Middle frontal gyrus (tissue), 1 donor: ENCODE results near the gene TNIP2.

ENCODE experiments used
- DNase-seq: peaks from one replicate; pipeline ENCODE4 v3.0.0-alpha.2; 2015; ENCODE audit warnings: low spot score; ENCODE audit errors: extremely low spot score

TNIP2 gene

DNA sequence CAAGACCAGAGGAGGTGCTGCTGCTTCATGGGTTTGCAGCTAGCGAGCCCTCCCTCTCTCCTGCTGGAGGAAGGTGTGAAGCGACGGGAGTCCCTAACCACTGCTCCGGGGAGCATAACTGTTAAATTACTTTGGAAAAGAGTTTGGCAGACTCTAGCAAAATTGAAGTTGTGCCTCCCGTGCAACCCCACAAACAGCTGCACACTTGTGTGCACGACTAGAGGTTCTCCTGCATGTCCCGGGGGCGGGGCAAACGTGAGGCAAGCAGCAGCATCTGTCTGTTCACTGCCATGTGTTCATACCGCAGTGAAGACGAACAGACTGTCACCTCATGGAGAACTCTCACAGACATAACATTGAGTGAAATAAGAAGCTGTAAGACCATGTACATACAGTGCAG, 34.5 kb downstream of the TNIP2 start:
- no peak for DNase-seq

DNA sequence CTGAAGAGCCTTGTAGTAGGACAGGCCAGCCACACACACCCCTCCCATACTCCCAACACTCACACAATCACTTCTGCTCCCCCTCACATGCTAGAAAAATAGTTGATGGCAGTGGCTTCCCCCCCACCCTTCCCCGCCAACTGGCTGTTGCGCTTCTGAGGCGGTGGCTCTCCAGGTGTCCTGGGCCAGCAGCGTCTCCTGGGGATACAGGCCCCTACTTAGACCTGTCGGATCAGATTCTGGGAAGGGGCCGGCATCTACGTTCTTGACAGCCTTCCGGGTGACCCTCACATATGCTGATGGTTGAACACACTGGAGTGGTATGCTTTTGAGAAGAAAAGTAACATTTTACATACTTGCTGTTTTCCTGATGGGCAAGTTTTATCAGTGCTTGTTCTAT, 39.9 kb downstream of the TNIP2 start:
- DNase-seq, result no peak

DNA sequence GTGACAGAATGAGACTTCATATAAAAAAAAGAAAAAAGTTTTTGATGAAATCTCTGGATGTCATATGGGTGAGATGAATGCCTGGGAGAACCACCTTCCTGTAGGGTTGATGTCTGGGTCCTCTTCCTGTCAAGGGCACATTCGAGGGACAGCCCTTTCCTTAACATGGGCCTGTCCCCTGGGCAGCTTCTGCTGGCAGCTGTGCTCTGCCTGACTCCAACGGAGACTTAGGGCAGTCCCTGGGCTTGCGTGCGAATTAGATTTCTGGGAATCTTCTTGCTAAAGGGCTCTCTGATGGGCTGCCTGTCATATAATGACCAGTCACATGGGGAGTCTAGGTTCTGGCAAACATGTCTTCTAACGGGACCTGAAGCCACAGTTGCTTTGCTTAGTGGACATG, 40.7 kb downstream of the TNIP2 start:
- DNase-seq, result no peak

DNA sequence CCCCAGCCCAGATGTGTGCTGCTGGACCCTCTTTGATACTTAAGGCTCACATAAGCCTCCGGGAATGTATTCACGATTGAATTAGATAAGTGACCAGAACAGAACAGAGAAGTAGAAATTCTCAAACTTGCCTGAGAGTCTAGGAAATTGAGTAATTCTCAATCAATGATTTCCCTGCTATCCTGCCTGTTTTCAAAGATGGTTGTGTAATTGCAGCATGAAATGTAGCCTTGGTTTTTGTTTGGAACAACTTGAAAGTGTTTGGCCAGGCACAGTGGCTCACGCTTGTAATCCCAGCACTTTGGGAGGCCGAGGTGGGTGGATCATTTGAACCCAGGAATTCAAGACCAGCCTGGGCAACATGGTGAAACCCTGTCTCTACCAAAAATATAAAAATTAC, 41.2 kb downstream of the TNIP2 start:
- no peak for DNase-seq

DNA sequence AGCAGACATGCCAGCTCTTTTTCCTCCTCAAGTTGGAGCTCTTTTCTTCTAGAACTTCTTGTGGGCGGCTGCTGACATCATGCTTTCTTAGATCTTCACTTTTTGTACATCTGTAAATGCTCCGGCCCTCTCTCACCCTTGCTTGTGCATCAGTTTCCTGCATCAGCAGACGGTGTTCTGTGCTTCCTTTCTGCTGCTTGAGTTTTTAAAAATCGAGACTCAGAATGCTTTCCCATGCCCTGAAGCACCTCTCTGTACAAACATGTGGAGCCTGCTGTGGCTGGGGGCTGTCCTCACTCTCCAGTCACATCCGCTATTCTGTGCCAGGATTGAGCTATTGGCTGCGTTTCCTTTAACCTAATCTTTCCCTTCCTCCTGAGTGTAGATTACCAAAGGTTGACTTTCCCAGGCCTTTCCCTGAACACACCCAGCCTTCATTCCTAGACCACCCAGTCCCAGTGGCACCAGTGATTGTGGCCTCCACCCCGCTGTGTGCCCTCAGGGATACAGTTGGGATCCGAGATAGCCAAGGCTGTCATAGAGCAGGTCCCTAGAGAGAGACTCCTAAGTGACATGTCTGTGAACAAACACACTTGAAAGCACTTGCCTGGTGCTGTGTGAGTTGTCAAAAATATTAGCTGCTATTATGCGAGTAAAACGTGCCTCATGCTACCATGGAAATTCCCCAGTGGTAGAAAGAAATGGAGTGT, 41.9 kb downstream of the TNIP2 start:
- DNase-seq, result no peak

DNA sequence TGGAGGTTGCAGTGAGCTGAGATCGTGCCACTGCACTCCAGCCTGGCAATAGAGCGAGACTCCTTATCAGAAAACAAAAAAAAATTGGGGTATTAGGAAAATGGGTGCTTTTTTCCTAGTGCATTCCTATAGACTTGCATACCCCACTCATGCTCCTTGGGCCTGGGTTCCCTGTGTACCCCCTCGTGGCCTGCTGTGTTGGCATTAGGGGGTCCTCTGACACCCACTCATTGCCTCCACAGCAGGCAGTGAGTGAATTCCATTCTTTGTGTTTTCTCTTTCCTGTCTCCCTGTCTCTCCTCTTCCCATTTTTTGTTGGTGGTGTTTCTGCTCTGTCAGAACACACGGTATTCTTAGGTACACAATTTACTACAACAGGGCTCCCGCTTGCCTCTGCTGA, 42.8 kb downstream of the TNIP2 start:
- DNase-seq, result no peak

DNA sequence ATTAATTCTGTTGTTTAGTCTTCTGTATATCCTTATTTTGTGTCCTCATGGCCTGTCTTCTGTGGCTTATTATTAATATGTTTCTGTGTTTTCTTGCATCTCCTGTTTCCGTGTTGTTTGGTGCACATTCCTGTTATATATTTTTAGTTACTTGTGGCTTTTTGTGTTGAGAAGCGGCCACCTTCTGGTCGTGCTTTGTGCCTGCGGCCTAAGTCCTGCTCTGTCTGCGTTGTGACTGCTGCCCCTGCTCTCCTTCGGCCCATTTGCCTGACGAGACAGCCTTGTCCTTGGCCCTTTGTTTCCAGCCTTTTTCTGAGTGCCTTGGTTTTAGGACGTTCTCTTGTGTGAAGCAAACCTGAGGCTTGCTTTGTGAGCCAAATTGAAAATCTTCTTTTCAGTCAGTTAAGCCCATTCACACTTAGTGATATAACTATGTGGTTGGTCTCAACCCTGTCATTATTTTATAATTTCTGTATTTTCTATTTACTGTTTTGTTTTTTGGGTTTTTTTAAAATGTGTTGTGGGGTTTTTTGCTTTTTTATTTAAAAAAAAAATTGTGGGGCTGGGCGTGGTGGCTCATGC, 43.8 kb downstream of the TNIP2 start:
- no peak for DNase-seq

DNA sequence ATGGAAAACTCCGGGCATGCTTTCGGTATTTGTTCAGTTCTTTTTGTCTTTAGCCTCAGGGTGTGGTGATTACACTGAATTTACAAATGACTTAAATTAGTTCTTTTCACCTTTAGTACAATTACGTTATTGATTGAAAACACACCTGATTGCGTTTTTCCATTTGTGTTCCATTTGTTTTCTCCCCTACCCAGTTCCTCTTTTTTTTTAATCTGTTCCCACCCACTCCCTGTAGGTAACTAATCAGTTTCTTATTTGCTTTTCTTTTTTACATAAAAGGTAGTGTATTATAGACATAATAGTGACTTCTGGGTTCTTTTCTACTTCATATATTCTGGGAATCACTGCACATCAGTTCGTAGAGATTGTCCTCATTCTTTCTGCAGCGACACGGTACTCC, 53.4 kb downstream of the TNIP2 start:
- no peak for DNase-seq

DNA sequence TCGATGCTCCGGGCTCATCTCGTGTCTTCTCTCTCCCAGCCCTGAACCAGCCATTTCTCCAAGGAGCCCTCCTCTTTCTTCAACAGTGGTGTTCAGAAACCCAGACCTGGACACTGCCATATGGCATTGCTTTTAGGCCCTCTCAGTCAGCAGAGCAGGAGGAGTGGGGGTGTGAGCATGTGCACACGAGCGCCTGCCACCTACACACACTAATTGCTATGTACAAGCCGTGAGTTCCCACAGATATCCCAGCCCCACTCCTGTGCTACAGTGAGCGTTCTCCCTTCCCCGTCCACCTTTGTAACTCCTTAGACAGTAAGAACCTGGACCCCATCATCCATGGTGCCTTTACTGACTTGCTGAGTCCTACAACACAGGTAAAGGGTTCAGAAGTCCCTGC, 53.8 kb downstream of the TNIP2 start:
- DNase-seq, result no peak

DNA sequence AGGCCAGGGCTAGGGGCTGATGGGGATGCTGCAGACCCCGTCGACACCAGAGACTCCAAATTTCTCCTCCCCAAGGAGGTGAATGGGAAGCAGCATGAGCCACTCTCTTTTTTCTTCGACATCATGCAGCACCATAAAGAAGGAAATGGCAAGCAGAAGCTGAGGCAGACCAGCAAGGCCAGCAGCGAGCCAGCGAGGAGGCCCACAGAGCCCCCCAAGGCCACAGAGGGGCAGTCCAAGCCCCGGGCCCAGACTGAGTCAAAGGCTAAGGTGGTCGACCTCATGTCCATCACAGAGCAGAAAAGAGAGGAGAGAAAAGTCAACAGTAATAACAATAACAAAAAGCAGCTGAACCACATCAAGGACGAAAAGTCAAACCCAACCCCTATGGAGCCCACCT, 56.1 kb downstream of the TNIP2 start:
- DNase-seq, result no peak

DNA sequence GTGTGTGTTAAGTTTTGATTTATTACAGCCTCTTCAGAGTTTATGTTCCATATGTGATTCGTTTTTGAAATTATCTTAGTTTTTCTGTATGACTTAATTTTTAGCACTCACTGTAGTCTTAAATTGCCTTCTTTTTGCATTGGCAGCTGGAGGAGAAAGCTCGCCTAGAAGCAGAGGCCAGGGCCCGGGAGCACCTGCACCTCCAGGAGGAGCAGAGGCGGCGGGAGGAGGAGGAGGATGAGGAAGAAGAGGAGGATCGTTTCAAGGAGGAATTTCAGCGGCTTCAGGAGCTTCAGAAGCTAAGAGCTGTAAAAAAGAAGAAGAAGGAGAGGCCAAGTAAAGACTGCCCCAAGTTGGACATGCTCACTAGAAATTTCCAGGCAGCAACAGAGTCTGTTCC, 56.6 kb downstream of the TNIP2 start:
- no peak for DNase-seq

DNA sequence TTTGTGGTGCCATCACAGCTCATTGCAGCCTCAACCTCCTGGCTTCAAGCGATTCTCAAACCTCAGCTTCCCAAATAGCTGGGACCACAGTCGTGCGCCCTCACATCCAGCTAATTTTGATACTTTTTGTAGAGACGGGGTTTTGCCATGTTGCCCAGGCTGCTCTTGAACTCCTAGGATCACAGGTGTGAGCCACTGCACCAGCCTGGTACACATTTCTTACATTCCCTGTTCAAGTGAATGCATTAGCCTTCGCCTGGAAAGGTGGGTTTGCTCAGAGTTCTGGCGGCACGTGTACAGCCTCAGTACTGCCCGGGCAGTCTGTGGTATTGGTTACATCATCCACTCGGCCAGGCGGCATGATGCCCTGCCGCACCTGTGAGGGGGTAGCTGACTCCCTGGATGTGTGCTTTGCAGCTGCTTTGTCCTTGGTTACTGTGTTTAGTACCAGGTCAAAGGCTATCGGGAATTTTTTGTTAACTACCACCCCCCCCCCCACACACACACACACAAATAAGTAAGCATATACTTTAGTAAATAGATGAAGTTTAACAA, 57.1 kb downstream of the TNIP2 start:
- no peak for DNase-seq

DNA sequence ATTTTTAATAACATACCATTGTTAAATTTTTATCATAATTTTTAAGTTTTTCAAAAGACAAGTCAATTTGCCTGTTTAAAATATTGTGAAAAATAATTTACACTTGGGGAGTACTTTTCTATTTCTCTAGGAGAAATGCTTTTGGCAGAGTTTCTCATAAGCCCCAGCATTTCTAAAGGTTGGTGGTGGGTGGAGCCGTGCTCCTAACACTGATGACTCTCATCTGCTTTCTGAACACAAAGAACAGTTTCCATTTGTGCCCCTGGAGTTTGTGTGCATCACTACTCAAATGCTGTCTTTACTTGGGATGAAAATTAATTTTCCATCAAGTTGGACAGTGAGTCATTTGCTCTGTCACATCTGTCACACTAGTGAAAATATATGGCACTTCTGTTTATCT, 57.6 kb downstream of the TNIP2 start:
- no peak for DNase-seq

DNA sequence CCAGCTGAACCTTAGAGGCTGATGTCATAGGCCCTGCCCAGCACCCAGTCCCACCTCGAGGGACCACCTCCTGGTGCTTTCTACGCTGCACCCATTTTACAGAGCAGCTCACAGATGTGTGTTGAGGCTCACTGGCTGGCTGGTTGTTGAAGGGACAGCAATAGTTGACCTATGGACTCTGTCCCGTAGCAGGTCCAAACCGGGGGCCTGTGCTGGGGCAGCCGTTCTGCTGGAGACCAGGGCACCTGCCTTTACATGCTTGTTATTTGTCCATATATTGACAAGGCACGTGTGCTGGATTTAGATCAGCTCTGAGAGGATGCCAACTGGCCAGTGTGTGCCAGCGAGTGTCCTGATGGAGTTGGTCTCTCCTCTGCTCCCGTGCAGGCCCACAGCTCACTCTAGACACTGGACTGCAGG, 58.1 kb downstream of the TNIP2 start:
- DNase-seq, result no peak

DNA sequence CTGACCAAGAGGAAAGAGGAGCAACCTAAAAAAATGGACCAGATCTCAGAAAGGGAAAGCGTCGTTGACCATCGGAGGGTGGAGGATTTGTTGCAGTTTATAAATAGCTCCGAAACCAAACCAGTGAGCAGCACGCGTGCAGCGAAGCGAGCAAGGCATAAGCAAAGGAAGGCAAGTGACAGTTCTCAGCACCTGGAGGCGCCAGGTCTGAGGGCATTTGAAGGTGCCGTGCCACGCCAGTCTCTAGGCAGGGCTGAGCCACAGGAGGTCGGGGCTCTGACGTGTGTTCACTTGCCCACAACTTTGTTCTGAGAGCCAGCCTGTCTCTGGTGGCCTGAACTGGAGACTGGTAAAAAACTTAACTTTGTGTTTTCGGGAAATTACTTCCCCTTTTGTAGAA, 59.7 kb downstream of the TNIP2 start:
- no peak for DNase-seq

DNA sequence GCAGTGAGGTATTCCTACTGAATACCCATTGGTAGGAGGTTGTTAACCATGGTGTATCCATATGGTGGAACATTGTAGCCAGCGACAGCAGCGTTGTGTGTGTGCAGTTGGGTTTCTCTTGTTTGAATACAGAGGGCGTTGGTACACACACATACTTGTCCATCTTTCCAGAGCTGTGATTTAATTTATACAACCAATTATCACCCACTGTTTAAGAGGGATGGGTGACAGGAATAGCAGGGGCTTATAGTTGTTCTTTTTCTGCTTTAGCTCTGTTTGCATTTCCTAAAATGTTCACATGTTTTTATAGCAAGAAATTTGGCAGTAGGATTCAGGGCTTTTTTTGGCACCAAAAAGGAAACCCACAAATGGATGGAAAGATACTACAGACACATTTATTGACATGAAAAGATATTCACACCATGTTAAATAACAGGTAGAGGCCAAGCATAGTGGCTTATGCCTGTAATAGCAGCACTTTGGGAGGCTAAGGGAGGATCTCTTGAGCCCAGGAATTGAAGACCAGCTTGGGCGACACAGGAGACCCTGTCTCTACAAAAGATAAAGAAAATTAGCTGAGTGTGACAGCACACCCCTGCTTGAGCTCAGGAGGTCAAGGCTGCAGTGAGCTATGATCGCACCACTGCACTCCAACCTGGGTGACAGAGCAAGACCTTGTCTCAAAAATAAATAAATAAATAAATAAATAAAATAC, 60.6 kb downstream of the TNIP2 start:
- DNase-seq, result peak; percentile 13

DNA sequence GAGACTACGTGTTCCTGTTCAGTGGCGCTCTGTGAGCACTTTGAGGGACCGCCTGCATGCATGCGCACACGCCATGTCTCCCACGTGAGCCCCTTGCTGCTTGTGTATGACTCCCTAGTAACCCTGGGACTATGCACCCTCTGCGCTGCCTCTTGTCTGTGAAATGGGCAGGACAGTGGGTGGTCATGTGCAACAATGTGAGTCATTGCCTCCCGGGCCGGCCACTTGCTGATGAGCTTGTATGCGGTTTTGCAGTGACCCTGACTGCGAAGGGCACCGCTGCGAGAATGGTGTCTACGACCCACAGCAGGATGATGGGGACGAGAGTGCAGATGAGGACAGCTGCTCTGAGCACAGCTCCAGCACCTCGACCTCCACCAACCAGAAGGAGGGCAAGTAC, 61.4 kb downstream of the TNIP2 start:
- no peak for DNase-seq

DNA sequence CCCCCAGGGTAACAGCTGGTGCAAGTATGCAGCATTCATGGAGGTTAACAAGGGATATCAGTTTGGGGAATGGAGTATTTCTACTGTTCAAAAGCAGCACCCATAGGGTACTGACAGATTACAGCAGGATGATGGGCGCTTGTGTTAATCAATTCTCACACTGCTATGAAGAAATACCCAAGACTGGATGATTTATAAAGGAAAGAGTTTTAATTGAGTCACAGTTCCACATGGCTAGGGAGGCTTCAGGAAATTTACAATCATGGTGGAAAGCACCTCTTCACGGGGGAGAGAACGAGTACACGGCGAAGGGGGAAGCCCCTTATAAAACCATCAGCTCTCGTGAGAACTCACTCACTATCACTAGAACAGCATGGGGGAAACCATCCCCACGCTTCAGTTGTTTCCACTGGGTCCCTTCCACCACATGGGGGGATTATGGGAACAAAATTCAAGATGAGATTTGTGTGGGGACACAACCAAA, 64.1 kb downstream of the TNIP2 start:
- DNase-seq, result no peak
